ENCODE results near the gene RASA3.

RASA3 gene

DNA sequence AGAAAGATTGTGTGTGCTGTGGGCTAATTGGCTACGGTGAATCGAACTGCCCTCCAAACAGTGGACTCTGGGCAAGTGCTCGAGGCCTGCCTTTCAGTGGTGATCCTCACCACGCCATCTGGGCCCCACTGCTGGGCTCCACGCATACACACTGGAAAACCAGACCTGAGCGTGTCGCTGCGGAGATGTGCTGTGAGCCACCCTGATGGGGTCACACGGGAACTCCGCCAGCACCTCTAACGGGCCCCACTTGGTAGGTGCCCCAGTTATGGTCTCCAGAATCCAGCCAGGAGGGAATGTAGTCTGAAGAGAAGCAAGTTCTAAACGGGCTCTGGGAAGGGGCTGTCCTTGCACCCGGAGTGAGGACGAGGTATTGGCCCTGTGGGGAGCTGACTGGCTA, 197.8 kb downstream of the RASA3 start:
- no peak for DNase-seq (ENCODE audit: low read depth)

DNA sequence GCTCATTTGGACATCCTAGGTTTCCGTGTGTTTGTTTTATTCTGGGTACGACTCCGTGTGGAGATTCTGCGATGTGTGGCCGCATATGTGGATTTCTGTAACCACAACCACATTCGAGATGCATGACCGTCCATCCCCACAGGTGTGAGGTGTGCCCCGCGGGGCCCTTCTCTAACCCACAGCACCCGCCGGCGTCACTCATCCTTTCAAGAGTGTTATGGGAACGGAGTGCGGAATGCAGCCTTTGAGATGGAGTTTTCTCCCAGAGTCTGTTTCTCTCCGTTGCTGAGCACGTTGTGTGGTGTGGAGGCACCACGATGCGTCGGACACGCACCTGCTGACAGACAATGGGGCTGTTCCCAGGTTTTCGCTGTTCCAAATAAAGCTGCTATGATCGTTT, 198.5 kb downstream of the RASA3 start:
- no peak for DNase-seq (ENCODE audit: low read depth)

DNA sequence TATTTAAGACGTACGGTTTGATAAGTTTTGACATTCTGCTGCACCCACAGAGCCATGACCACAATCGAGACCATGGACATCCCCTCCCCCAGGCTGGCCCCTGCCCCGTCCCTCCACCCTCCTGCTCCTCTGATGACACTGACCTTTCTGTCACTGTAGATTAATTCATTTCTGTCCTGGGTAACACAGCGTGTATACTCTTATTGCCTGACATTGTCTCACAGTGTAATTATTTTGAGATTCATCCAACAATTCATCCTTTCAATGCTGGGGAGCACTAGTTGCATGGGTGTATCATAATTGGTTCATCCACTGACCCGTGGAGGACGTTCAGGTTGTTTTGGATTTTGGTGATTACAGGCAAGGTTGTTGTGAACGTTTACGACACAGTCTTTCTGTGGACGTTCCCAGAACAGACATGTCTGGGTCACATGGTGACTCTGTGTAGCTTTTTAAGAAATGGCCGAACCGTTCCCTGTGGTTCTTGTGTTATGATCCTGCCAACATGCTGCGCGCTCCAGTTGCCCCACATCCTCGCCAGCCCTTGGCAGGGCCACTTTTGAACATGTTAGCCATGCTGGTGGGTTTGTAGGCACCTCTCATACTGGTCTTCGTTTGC, 200.5 kb downstream of the RASA3 start:
- no peak for DNase-seq (ENCODE audit: low read depth)

DNA sequence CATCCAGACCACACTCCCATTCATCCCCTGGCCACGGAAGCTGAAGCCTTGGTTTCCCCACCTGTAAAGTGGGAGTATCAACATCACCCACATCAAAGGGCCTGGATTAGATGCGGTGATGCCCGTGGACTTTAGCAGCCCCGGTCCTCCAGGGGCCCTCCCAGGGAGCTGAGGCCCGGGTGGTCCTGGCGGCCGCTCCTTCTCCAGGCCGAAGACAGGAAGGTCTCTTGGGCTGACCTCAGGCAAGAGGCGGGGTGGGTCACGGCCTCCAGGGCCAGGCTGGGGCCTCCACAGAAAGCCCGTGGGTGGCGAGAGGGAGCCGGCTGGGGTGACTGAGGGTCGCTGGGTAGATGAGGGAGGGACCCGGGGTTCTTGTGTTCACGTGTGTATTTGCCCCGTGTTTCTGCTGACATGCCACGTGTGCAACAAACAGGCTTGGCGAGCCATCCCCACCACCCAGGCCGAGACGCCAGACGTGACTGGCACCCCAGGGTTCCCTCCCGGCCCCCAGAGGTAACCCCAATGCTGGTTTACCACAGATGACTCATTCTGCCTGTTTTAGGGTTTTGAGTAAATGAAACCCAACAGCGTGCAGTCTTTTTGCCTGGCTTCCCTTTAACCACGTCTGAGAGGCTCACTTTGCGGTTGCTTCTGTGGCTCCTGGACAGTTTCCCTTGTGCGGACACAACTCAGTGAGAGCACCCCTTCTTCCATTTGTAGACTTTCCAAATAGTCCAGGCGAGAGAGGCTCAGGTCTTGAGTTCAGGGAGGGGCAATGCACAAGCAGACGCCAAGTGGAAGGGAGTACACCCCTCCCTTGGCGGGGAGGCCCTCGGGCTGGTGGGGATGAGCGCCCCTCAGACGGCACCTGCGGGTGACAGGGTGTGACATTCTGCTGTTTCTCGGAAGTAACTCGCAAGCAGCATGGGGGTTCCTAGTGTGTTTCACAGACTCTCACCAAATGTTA, 201.5 kb downstream of the RASA3 start:
- DNase-seq (ENCODE audit: low read depth), result peak; percentile 47

DNA sequence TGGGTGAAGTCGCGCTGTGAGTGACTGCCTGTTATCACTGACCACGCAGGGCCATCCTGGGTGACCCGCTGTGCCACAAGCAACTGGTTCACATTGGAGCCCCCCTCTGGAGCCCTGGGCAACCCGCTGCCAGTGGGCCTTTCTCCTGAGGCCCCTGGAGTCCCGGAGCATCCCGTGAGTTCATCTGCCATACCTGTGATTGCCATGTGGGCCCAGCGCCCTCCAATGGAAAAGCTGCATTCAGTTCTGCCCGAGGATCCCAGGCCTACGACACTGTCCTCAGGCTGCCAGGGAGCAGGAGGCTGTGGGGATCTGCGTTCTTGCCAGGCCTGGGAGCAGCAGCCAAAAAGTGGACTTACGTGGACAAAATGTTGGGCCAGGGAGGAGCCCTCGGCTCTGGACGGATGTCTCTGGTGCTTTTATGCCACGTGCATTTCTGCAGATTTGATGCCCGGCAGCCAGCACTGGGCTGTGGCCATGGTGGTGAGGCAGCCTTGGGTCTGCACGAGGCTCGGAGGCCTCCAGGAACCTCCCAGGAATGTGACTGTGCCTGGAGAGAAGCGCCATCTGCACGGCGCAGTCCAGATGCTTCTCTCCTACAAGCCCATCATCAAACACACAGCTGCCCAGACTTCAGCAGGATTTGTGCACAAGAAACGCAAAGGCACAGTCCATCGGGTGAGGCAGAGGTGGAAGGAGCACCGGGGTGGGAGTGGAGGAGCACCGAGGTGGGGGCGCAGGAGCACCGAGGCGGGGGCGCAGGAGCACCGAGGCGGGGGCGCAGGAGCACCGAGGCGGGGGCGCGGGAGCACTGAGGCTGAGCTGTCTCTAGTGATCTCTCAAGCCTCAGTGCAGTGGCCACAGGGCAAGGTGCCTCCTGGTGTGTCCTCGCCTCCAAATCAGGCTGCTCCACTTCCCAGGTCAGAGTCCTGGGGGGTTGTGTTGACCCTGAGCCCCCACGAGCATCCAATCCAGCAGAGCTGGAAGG, 202.5 kb downstream of the RASA3 start:
- no peak for DNase-seq (ENCODE audit: low read depth)

DNA sequence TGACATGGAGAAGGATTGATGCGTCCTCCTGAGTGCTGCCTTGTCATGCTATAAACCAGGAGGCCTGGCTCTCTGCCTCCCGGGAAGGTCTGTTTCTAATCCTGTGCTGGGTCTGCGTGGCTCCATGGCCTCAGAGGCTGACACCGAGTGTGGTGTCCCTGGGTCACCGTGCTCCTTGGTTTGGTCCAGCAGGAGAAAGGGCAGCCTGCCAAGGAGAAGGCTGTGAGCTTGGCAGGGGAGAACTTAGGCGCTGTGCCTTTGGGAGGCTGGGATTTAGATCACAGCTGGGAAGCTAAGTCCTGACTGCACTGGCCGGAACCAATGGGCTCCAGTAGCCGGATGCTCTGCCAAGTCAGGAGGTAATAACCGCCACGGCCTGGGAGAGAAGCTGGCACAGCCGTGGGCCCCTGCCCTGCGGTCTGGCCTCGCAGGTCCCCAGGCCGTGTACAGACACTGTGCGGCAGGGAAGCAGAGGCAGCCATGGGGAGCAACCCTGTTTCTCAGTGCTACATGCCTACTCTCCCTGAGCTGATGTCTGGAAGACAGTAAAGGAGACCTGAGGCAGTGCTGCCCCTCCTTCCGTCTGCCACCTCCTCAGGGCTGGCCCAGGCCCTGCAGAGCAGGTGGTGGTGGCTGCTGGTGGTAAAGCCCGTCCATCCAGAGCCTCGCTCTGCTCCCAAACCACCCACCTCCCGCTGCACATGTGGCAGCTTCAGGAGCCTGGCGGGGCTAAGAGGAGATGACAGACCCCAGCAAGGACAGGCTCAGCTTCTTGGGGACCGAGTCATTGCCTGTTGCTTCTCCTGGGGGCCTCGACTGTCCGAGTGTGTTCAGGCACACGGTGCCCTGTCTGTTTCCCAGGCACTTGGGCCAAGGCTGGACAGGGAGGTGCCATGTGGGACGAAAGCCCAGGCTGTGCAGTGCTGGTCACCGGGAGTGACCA, 203.5 kb downstream of the RASA3 start:
- DNase-seq (ENCODE audit: low read depth), result no peak
